D721Med (cell line): Measurements from ENCODE around the gene DUXB.

Source experiments
- DNase-seq: peaks from one replicate; pipeline ENCODE4 v3.0.0; 2011; ENCODE audit warnings: low spot score; ENCODE audit not compliant: insufficient read length
- FAIRE-seq: peaks from 2 replicates; lab custom pipeline; 2011; peaks lifted over from hg19 to GRCh38; lab: Jason Lieb, UNC
- TF ChIP-seq, protein P1 (sequence below): IDR thresholded peaks from 2 replicates; pipeline ENCODE4 v1.5.1; 2012; ENCODE audit warnings: mild to moderate bottlenecking, control low read depth; ENCODE audit not compliant: insufficient read depth; ENCODE audit errors: missing control alignments

DUXB gene

DNA sequence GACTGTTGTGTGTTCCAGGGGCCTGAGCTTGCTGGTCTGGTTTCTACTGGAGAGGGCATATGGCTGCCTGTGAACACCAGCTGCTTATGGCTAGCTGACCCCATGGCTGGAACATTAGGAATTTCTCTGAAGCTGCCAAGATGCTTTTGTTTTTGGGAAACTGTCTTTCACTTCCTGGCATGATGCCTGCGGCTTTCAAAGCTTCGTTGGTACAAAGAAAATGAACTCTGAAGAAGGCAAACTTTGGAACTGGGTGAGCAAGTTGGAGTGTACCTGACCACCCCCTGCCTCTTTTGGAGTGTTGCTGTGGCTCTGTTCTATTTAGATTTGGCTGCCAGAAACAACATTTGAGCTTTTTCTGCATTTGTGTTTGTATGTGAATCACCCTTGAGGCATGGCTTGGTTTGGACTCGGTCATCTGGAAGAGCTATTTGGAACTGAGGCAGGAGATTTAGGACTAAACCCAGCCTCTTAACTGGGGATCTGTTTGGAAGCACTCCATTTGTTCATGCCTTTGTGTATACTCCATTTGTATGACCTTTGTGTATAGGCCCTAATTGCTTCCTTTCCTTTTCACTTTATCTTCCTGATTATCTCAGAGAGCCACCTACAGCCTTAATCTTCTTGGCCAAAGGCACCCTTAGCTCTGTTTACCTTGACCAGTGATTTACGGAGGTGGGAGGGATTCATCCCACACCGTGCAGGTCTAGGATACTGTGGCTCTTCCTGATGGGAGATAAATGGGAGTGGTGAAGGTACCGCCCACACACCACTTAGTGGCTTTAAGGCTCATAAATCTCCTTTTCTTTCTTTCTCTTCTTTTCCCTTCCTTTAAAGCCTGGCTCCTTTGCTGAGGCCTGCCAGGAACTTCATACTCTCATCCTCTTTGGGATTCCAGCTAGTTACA, 32.3 kb upstream of the DUXB start:
- TF ChIP-seq, protein P1, sequence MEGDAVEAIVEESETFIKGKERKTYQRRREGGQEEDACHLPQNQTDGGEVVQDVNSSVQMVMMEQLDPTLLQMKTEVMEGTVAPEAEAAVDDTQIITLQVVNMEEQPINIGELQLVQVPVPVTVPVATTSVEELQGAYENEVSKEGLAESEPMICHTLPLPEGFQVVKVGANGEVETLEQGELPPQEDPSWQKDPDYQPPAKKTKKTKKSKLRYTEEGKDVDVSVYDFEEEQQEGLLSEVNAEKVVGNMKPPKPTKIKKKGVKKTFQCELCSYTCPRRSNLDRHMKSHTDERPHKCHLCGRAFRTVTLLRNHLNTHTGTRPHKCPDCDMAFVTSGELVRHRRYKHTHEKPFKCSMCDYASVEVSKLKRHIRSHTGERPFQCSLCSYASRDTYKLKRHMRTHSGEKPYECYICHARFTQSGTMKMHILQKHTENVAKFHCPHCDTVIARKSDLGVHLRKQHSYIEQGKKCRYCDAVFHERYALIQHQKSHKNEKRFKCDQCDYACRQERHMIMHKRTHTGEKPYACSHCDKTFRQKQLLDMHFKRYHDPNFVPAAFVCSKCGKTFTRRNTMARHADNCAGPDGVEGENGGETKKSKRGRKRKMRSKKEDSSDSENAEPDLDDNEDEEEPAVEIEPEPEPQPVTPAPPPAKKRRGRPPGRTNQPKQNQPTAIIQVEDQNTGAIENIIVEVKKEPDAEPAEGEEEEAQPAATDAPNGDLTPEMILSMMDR, result no peak
- DNase-seq, result no peak
- no peak for FAIRE-seq

DNA sequence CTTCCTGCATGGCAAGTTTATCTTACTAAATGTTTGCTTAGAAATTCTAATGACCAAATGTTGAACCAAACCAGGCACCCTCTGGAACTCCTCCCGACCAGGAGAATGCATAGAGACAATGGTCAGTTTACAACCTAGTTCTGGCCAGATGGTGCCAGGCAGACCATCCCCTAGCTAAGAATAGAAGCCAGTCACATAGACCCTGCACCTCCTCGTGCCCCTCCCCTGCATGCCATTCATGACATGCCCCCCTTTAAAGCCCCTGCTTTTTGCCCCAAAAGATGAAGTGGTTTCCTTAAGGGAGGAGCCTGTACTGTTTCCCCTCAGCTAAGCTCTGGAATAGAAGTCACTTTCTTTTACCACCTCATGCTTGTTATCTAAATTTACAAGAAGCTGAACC, 31.6 kb upstream of the DUXB start:
- FAIRE-seq, result no peak
- no peak for DNase-seq
- TF ChIP-seq, protein P1, result no peak

GRCh38 chr16:75727221-75727620, 26.0 kb upstream of the DUXB start:
- FAIRE-seq, result no peak
- no peak for DNase-seq
- TF ChIP-seq, protein P1, result no peak

DNA sequence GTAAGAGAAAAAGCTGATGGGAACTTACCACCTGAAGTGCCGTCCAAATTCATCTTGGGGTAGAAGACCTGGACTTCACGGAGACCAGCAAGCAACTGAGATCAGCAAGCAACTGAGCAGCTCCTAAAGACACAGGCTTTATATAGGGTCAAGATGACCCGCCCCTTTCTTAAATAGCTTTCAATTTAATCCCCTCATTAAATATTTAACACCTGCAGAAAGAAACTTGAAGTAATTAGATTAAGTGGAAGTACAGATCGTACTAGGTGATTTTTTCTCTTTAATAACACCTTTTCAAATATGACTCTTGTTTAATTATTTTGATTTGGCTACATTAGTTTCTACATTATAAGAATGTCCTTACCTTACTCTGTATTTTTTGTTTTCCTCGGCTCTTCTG, 25.1 kb upstream of the DUXB start, which contains the start of gene CPHXL:
Gene CPHXL, minus strand, starts transcription at position 101 of the 400 bp plus-strand sequence. Its CDS starts 48 bp downstream, at position 53.
- FAIRE-seq (no peak), DNase-seq (no peak)
- TF ChIP-seq, protein P1, result no peak

DNA sequence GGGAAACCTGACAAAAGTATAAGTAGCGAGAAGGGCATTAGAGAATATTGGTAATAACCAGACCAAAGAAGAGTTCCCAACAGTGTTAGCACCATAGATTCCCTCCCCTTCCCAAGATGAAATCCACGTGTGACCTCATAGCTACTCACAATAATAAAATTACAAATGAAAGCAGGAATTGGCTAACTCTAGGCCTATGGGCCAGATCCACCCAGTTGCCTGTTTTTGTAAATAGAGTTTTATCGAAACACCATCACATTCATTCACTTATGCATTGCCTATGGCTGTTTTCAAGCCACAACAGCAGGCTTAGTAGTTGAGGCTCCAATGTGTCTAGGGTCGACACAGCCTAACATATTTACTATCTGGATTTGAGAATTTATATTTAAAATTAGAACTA, 17.2 kb upstream of the DUXB start:
- FAIRE-seq, result no peak
- TF ChIP-seq, protein P1, result no peak

DNA sequence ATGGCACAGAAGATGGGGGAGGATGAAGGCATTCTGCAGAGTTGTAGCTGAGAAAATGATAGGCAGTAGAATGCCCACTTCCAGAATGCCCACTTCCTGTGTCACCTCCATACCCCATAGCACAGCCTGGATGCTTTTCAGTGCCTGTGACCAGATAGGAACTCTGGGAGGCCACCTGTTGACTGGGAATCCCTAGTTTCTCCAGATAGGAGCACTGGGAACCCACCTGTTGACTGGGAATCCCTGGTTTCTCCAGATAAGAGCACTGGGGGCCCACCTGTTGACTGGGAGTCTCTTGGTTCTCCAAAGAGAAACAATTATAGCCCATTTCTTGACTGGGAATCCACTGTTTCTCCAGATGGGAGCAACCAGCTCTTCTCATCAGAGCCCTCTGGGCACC, 13.4 kb upstream of the DUXB start:
- DNase-seq, result no peak
- TF ChIP-seq, protein P1, result no peak
- no peak for FAIRE-seq

More for the DNA sequence above, 17.2 kb upstream of the DUXB start:
- DNase-seq, result no peak

GRCh38 chr16:75710344-75710743, 9.1 kb upstream of the DUXB start:
- DNase-seq (no peak), FAIRE-seq (no peak)
- TF ChIP-seq, protein P1, result no peak
